ENCODE data around the gene CD226. TPM values are rescaled to one million over a fixed set of nuclear protein-coding genes. Genes with fewer than 3 reads are reported as not detected.

CD226 gene
- total RNA-seq, 1 experiment from 2014 or later, result 1.2 TPM

DNA sequence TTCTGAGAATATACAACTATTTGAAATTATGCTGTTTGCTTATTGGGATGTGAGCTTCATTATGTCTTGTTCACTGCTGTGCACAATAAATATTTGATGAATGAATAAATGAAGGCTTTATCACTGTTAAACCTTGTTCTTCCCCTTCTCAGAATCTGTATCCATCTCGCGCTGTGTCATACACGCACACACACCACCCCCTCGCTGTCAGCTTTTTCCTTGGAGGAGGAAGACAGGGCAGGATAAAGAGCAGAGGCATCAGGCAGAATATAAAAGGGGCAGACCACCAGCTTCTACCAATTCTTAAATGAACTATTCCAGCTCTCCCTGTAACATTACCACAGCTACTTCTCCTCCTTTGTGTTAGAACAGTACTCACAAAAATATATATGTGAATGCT is 75.0 kb downstream of the CD226 start:
- Histone ChIP-seq H3K27ac (ENCODE audit: low read depth, low read length) (no peak overlapping the region), H4K20me1 (ENCODE audit: insufficient read depth) (no peaks in the 10 kb centered on the region), H3K79me2 (ENCODE audit: insufficient read depth, low read length) (no peaks in the 10 kb centered on the region), H3K9ac (ENCODE audit: low read length) (no peak overlapping the region), H3K9me2 (ENCODE audit: insufficient read depth) (no peaks in the 10 kb centered on the region), H3K9me3 (ENCODE audit: control insufficient read depth in 1 of 2, insufficient read depth in 1 of 2, low read depth in 1 of 2, low read length in 2 of 2) (no peaks in the 10 kb centered on the region), H3K4me1 (ENCODE audit: control insufficient read depth in 1 of 2, insufficient read depth in 2 of 2, low read length in 2 of 2) (no peaks in the 10 kb centered on the region), H3K27me3 (ENCODE audit: insufficient read depth, low read length) (no peaks in the 10 kb centered on the region), H2AFZ (ENCODE audit: low read depth, low read length, poor library complexity, severe bottlenecking) (no peak overlapping the region), H3K4me3 (replicated peaks in 1 of 2; ENCODE audit: low read depth in 1 of 2, low read length in 2 of 2) (no peak overlapping the region), H3K4me2 (ENCODE audit: low read length) (no peak overlapping the region), H3K36me3 (ENCODE audit: control insufficient read depth in 1 of 2, insufficient read depth in 2 of 2, low read length in 2 of 2) (no peaks in the 10 kb centered on the region)
- TF ChIP-seq, protein P1, sequence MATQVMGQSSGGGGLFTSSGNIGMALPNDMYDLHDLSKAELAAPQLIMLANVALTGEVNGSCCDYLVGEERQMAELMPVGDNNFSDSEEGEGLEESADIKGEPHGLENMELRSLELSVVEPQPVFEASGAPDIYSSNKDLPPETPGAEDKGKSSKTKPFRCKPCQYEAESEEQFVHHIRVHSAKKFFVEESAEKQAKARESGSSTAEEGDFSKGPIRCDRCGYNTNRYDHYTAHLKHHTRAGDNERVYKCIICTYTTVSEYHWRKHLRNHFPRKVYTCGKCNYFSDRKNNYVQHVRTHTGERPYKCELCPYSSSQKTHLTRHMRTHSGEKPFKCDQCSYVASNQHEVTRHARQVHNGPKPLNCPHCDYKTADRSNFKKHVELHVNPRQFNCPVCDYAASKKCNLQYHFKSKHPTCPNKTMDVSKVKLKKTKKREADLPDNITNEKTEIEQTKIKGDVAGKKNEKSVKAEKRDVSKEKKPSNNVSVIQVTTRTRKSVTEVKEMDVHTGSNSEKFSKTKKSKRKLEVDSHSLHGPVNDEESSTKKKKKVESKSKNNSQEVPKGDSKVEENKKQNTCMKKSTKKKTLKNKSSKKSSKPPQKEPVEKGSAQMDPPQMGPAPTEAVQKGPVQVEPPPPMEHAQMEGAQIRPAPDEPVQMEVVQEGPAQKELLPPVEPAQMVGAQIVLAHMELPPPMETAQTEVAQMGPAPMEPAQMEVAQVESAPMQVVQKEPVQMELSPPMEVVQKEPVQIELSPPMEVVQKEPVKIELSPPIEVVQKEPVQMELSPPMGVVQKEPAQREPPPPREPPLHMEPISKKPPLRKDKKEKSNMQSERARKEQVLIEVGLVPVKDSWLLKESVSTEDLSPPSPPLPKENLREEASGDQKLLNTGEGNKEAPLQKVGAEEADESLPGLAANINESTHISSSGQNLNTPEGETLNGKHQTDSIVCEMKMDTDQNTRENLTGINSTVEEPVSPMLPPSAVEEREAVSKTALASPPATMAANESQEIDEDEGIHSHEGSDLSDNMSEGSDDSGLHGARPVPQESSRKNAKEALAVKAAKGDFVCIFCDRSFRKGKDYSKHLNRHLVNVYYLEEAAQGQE (IDR thresholded peaks at IDR 0.05; ENCODE audit: low read depth), result no peak
- TF ChIP-seq, protein P2, sequence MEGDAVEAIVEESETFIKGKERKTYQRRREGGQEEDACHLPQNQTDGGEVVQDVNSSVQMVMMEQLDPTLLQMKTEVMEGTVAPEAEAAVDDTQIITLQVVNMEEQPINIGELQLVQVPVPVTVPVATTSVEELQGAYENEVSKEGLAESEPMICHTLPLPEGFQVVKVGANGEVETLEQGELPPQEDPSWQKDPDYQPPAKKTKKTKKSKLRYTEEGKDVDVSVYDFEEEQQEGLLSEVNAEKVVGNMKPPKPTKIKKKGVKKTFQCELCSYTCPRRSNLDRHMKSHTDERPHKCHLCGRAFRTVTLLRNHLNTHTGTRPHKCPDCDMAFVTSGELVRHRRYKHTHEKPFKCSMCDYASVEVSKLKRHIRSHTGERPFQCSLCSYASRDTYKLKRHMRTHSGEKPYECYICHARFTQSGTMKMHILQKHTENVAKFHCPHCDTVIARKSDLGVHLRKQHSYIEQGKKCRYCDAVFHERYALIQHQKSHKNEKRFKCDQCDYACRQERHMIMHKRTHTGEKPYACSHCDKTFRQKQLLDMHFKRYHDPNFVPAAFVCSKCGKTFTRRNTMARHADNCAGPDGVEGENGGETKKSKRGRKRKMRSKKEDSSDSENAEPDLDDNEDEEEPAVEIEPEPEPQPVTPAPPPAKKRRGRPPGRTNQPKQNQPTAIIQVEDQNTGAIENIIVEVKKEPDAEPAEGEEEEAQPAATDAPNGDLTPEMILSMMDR (IDR thresholded peaks at IDR 0.05 in 2 of 3, conservative IDR thresholded peaks at IDR 0.05 in 1 of 3; ENCODE audit: borderline replicate concordance in 1 of 3, insufficient read depth in 1 of 3, low read depth in 2 of 3, low read length in 2 of 3), result no peak
- TF ChIP-seq ZFX (IDR thresholded peaks at IDR 0.05), result no peak
- no peak for TF ChIP-seq EGR1 (IDR thresholded peaks at IDR 0.05; ENCODE audit: low read depth)
- TF ChIP-seq ELF1 (IDR thresholded peaks at IDR 0.05; ENCODE audit: borderline replicate concordance, low read depth), result no peak
- TF ChIP-seq, protein P3, sequence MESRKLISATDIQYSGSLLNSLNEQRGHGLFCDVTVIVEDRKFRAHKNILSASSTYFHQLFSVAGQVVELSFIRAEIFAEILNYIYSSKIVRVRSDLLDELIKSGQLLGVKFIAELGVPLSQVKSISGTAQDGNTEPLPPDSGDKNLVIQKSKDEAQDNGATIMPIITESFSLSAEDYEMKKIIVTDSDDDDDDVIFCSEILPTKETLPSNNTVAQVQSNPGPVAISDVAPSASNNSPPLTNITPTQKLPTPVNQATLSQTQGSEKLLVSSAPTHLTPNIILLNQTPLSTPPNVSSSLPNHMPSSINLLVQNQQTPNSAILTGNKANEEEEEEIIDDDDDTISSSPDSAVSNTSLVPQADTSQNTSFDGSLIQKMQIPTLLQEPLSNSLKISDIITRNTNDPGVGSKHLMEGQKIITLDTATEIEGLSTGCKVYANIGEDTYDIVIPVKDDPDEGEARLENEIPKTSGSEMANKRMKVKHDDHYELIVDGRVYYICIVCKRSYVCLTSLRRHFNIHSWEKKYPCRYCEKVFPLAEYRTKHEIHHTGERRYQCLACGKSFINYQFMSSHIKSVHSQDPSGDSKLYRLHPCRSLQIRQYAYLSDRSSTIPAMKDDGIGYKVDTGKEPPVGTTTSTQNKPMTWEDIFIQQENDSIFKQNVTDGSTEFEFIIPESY (IDR thresholded peaks at IDR 0.05; ENCODE audit: extremely low read depth, insufficient replicate concordance, low read length), result no peak
- TF ChIP-seq EZH2phosphoT487 (IDR thresholded peaks at IDR 0.05; ENCODE audit: borderline replicate concordance), result no peak
- TF ChIP-seq FOSL1 (IDR thresholded peaks at IDR 0.05; ENCODE audit: low read depth), result no peak
- no peak for TF ChIP-seq RAD21 (IDR thresholded peaks at IDR 0.05; ENCODE audit: low read depth)
- no peak for TF ChIP-seq CBX3 (IDR thresholded peaks at IDR 0.05; ENCODE audit: low read depth)
- ChIA-PET POLR2A (no interaction called here), RAD21 (ENCODE audit: low non-redundant PET in 1 of 2, low total read pairs in 2 of 2, uncharacterized antibody in 2 of 2, unreplicated experiment in 2 of 2) (no interaction called here), CTCF (no interaction called here)
- no peak for DNase-seq (ENCODE audit: low read depth, low spot score)
- ATAC-seq, result no peak
- BruUV-seq (replicated peaks), result no TSS peak
- intact Hi-C loops (cut with micrococcal nuclease), result no loop called here

Data from HCT116 (cell line).